ENCODE data around the gene FLII. TPM values are rescaled to one million over a fixed set of nuclear protein-coding genes. Genes with fewer than 3 reads are reported as not detected.

Gene FLII
- polyA plus RNA-seq, 1 of the 3 experiments (the other 2 are of a cell fraction) = 244 TPM

DNA sequence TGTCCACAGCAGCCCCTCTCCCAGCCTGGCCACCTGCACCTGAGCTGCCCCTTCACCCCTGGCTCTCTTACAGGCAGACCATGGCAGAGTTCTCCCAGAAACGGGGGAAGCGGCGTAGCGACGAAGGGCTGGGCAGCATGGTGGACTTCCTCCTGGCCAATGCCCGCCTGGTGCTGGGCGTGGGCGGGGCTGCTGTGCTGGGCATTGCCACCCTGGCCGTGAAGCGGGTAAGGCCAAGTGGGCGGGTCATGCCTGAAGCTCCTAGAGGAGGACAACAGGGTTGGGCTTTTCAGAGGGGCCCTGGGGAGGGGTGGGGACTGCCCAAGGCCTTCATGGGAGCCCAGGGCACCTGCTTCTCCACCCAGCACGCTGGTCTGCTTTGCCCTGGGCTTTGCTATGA lies 4.1 kb upstream of the FLII start:
- Histone ChIP-seq H3K27me3 (ENCODE audit: insufficient read depth) (no peaks in the 10 kb centered on the region), H3K4me2 (no peak overlapping the region), H3K79me2 (ENCODE audit: insufficient read depth) (peaks cover 34% of the 10 kb centered on the region), H3F3A (replicated peaks; ENCODE audit: insufficient read depth) (peaks cover 10% of the 10 kb centered on the region), H4K20me1 (ENCODE audit: insufficient read depth) (peaks cover under 1% of the 10 kb centered on the region; the same call in 1 of the 2 replicates), H3K9me3 (no peaks in the 10 kb centered on the region), H3K4me1 (ENCODE audit: control insufficient read depth in 1 of 2, insufficient read depth in 2 of 2, low read depth in 1 of 2, low read length in 1 of 2) (peaks cover 8 to 23% of the 10 kb centered on the region in 2 experiments; a peak in 2 of 4 replicates), H3K4me3 (ENCODE audit: low read depth in 2 of 2, low read length in 1 of 2) (no peak overlapping the region), H3K36me3 (replicated peaks in 1 of 2; ENCODE audit: control insufficient read depth in 1 of 2, insufficient read depth in 2 of 2, low read length in 1 of 2) (peaks cover 0 to 24% of the 10 kb centered on the region in 2 experiments), H3K9ac (no peak overlapping the region), H3K27ac (ENCODE audit: low read depth in 2 of 2, low read length in 1 of 2) (no peak overlapping the region), H3K9me2 (no peaks in the 10 kb centered on the region), H2AFZ (ENCODE audit: low read depth) (no peak overlapping the region)
- CTCF ChIA-PET = interaction anchor here (1.1 kb wide), 1 partner anchor 15 kb away, joined by 3 read pairs; no protein-coding TSS in a partner anchor
- no peak for DNase-seq
- POLR2A ChIA-PET = no interaction called here
- TF ChIP-seq, protein P1, sequence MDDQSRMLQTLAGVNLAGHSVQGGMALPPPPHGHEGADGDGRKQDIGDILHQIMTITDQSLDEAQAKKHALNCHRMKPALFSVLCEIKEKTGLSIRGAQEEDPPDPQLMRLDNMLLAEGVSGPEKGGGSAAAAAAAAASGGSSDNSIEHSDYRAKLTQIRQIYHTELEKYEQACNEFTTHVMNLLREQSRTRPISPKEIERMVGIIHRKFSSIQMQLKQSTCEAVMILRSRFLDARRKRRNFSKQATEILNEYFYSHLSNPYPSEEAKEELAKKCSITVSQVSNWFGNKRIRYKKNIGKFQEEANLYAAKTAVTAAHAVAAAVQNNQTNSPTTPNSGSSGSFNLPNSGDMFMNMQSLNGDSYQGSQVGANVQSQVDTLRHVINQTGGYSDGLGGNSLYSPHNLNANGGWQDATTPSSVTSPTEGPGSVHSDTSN (IDR thresholded peaks at IDR 0.05) = no peak
- TF ChIP-seq, protein P2, sequence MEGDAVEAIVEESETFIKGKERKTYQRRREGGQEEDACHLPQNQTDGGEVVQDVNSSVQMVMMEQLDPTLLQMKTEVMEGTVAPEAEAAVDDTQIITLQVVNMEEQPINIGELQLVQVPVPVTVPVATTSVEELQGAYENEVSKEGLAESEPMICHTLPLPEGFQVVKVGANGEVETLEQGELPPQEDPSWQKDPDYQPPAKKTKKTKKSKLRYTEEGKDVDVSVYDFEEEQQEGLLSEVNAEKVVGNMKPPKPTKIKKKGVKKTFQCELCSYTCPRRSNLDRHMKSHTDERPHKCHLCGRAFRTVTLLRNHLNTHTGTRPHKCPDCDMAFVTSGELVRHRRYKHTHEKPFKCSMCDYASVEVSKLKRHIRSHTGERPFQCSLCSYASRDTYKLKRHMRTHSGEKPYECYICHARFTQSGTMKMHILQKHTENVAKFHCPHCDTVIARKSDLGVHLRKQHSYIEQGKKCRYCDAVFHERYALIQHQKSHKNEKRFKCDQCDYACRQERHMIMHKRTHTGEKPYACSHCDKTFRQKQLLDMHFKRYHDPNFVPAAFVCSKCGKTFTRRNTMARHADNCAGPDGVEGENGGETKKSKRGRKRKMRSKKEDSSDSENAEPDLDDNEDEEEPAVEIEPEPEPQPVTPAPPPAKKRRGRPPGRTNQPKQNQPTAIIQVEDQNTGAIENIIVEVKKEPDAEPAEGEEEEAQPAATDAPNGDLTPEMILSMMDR (IDR thresholded peaks at IDR 0.05) = no peak
- TF ChIP-seq MXI1 (IDR thresholded peaks at IDR 0.05; ENCODE audit: low read depth, low read length) (no peak), EP300 (IDR thresholded peaks at IDR 0.05; ENCODE audit: borderline replicate concordance in 1 of 2, low read depth in 1 of 2, low read length in 1 of 2) (no peak), EZH2phosphoT487 (IDR thresholded peaks at IDR 0.05; ENCODE audit: borderline replicate concordance, low read depth) (no peak), FOXJ3 (CRISPR knock-in tag; IDR thresholded peaks at IDR 0.05) (no peak), RFX5 (IDR thresholded peaks at IDR 0.05; ENCODE audit: low read length) (no peak), ELF1 (IDR thresholded peaks at IDR 0.05) (no peak), RAD21 (IDR thresholded peaks at IDR 0.05; ENCODE audit: low read length) (no peak), MEF2A (IDR thresholded peaks at IDR 0.05; ENCODE audit: borderline replicate concordance, low read depth) (no peak), GATA2 (CRISPR knock-in tag; IDR thresholded peaks at IDR 0.05) (no peak)
- TF ChIP-seq, protein P3, sequence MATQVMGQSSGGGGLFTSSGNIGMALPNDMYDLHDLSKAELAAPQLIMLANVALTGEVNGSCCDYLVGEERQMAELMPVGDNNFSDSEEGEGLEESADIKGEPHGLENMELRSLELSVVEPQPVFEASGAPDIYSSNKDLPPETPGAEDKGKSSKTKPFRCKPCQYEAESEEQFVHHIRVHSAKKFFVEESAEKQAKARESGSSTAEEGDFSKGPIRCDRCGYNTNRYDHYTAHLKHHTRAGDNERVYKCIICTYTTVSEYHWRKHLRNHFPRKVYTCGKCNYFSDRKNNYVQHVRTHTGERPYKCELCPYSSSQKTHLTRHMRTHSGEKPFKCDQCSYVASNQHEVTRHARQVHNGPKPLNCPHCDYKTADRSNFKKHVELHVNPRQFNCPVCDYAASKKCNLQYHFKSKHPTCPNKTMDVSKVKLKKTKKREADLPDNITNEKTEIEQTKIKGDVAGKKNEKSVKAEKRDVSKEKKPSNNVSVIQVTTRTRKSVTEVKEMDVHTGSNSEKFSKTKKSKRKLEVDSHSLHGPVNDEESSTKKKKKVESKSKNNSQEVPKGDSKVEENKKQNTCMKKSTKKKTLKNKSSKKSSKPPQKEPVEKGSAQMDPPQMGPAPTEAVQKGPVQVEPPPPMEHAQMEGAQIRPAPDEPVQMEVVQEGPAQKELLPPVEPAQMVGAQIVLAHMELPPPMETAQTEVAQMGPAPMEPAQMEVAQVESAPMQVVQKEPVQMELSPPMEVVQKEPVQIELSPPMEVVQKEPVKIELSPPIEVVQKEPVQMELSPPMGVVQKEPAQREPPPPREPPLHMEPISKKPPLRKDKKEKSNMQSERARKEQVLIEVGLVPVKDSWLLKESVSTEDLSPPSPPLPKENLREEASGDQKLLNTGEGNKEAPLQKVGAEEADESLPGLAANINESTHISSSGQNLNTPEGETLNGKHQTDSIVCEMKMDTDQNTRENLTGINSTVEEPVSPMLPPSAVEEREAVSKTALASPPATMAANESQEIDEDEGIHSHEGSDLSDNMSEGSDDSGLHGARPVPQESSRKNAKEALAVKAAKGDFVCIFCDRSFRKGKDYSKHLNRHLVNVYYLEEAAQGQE (IDR thresholded peaks at IDR 0.05; ENCODE audit: low read depth, low read length) = no peak
- TF ChIP-seq, protein P4, sequence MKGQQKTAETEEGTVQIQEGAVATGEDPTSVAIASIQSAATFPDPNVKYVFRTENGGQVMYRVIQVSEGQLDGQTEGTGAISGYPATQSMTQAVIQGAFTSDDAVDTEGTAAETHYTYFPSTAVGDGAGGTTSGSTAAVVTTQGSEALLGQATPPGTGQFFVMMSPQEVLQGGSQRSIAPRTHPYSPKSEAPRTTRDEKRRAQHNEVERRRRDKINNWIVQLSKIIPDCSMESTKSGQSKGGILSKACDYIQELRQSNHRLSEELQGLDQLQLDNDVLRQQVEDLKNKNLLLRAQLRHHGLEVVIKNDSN (IDR thresholded peaks at IDR 0.05; ENCODE audit: borderline replicate concordance, low read depth) = no peak
- TF ChIP-seq, protein P5, sequence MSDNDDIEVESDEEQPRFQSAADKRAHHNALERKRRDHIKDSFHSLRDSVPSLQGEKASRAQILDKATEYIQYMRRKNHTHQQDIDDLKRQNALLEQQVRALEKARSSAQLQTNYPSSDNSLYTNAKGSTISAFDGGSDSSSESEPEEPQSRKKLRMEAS (IDR thresholded peaks at IDR 0.05; ENCODE audit: low read depth) = no peak
- 80% methylated on average over 1 of the region's 12 CpGs for WGBS (ENCODE audit: low lambda C conversion rate)

Data from SK-N-SH (cell line).